ENCODE data around the gene PATJ. TPM values are rescaled to one million over a fixed set of nuclear protein-coding genes. Genes with fewer than 3 reads are reported as not detected.

Gene PATJ
- total RNA-seq, 1 donor from 2014 or later: 5.7 TPM

- H3K9me3 ChIP-seq (ENCODE audit: control insufficient read depth in 3 of 3, low read length in 3 of 3): no peaks in the 10 kb centered on the region
- no peaks in the 10 kb centered on the region for H3K36me3 ChIP-seq (ENCODE audit: control insufficient read depth in 3 of 3, insufficient read depth in 3 of 3, low read length in 3 of 3)
- no peaks in the 10 kb centered on the region for H3K27me3 ChIP-seq (ENCODE audit: control insufficient read depth in 3 of 3, insufficient read depth in 3 of 3, low read length in 3 of 3)
- H3K27ac ChIP-seq (ENCODE audit: low read depth, low read length): peak overlapping the region; percentile 33
- no peak overlapping the region for H3K9ac ChIP-seq (ENCODE audit: low read depth in 1 of 3, low read length in 3 of 3)
- H3K4me3 ChIP-seq (ENCODE audit: low read length in 3 of 3): no peak overlapping the region
- peaks cover 27 to 34% (median 28%) of the 10 kb centered on the region in 3 donors for H3K4me1 ChIP-seq (ENCODE audit: control insufficient read depth in 3 of 3, insufficient read depth in 3 of 3, low read length in 3 of 3)
Observed at GRCh38 chr1:62066713-62067112, 324.4 kb downstream of the PATJ start.

GRCh38 chr1:62068416-62068843, 326.1 kb downstream of the PATJ start:
- H3K9me3 ChIP-seq (ENCODE audit: control insufficient read depth in 3 of 3, low read length in 3 of 3): no peaks in the 10 kb centered on the region
- H3K9ac ChIP-seq (ENCODE audit: low read depth in 1 of 3, low read length in 3 of 3): peak overlapping the region; percentile 42 to 81 (median 57)
- no peaks in the 10 kb centered on the region for H3K36me3 ChIP-seq (ENCODE audit: control insufficient read depth in 3 of 3, insufficient read depth in 3 of 3, low read length in 3 of 3)
- H3K4me3 ChIP-seq (ENCODE audit: low read length in 3 of 3): peak overlapping the region in 2 of 3 donors; percentile 9 to 53
- H3K4me1 ChIP-seq (ENCODE audit: control insufficient read depth in 3 of 3, insufficient read depth in 3 of 3, low read length in 3 of 3): peaks cover 27 to 34% (median 28%) of the 10 kb centered on the region in 3 donors
- no peaks in the 10 kb centered on the region for H3K27me3 ChIP-seq (ENCODE audit: control insufficient read depth in 3 of 3, insufficient read depth in 3 of 3, low read length in 3 of 3)
- peak overlapping the region; percentile 98 for H3K27ac ChIP-seq (ENCODE audit: low read depth, low read length)

GRCh38 chr1:62068978-62069377, 326.7 kb downstream of the PATJ start:
- no peaks in the 10 kb centered on the region for H3K9me3 ChIP-seq (ENCODE audit: control insufficient read depth in 3 of 3, low read length in 3 of 3)
- H3K36me3 ChIP-seq (ENCODE audit: control insufficient read depth in 3 of 3, insufficient read depth in 3 of 3, low read length in 3 of 3): no peaks in the 10 kb centered on the region
- H3K27ac ChIP-seq (ENCODE audit: low read depth, low read length): peak overlapping the region; percentile 98
- H3K4me3 ChIP-seq (ENCODE audit: low read length in 3 of 3): peak overlapping the region; percentile 9 to 53 (median 37)
- H3K4me1 ChIP-seq (ENCODE audit: control insufficient read depth in 3 of 3, insufficient read depth in 3 of 3, low read length in 3 of 3): peaks cover 27 to 34% (median 28%) of the 10 kb centered on the region in 3 donors
- no peaks in the 10 kb centered on the region for H3K27me3 ChIP-seq (ENCODE audit: control insufficient read depth in 3 of 3, insufficient read depth in 3 of 3, low read length in 3 of 3)
- peak overlapping the region; percentile 61 to 81 (median 70) for H3K9ac ChIP-seq (ENCODE audit: low read depth in 1 of 3, low read length in 3 of 3)

GRCh38 chr1:62070384-62071011, 328.2 kb downstream of the PATJ start:
- H3K4me1 ChIP-seq (ENCODE audit: control insufficient read depth in 3 of 3, insufficient read depth in 3 of 3, low read length in 3 of 3): peaks cover 24 to 26% (median 24%) of the 10 kb centered on the region in 3 donors
- H3K9me3 ChIP-seq (ENCODE audit: control insufficient read depth in 3 of 3, low read length in 3 of 3): no peaks in the 10 kb centered on the region
- H3K27me3 ChIP-seq (ENCODE audit: control insufficient read depth in 3 of 3, insufficient read depth in 3 of 3, low read length in 3 of 3): no peaks in the 10 kb centered on the region
- no peak overlapping the region for H3K4me3 ChIP-seq (ENCODE audit: low read length in 3 of 3)
- peak overlapping the region; percentile 98 for H3K27ac ChIP-seq (ENCODE audit: low read depth, low read length)
- H3K36me3 ChIP-seq (ENCODE audit: control insufficient read depth in 3 of 3, insufficient read depth in 3 of 3, low read length in 3 of 3): no peaks in the 10 kb centered on the region
- peak overlapping the region in 1 of 3 donors; percentile 1 for H3K9ac ChIP-seq (ENCODE audit: low read depth in 1 of 3, low read length in 3 of 3)

- H3K9ac ChIP-seq (ENCODE audit: low read depth in 1 of 3, low read length in 3 of 3): no peak overlapping the region
- H3K27me3 ChIP-seq (ENCODE audit: control insufficient read depth in 3 of 3, insufficient read depth in 3 of 3, low read length in 3 of 3): no peaks in the 10 kb centered on the region
- no peaks in the 10 kb centered on the region for H3K36me3 ChIP-seq (ENCODE audit: control insufficient read depth in 3 of 3, insufficient read depth in 3 of 3, low read length in 3 of 3)
- no peaks in the 10 kb centered on the region for H3K9me3 ChIP-seq (ENCODE audit: control insufficient read depth in 3 of 3, low read length in 3 of 3)
- no peak overlapping the region for H3K27ac ChIP-seq (ENCODE audit: low read depth, low read length)
- H3K4me3 ChIP-seq (ENCODE audit: low read length in 3 of 3): no peak overlapping the region
- H3K4me1 ChIP-seq (ENCODE audit: control insufficient read depth in 3 of 3, insufficient read depth in 3 of 3, low read length in 3 of 3): peaks cover 19 to 23% (median 21%) of the 10 kb centered on the region in 3 donors
Observed at GRCh38 chr1:62071695-62072094, 329.4 kb downstream of the PATJ start.

GRCh38 chr1:62076286-62076685, 334.0 kb downstream of the PATJ start:
- Histone ChIP-seq H3K9ac (ENCODE audit: low read depth in 1 of 3, low read length in 3 of 3) (no peak overlapping the region), H3K27me3 (ENCODE audit: control insufficient read depth in 3 of 3, insufficient read depth in 3 of 3, low read length in 3 of 3) (no peaks in the 10 kb centered on the region), H3K36me3 (ENCODE audit: control insufficient read depth in 3 of 3, insufficient read depth in 3 of 3, low read length in 3 of 3) (peaks cover 0 to 3% (median 3%) of the 10 kb centered on the region in 3 donors), H3K4me3 (ENCODE audit: low read length in 3 of 3) (no peak overlapping the region), H3K27ac (ENCODE audit: low read depth, low read length) (no peak overlapping the region), H3K9me3 (ENCODE audit: control insufficient read depth in 3 of 3, low read length in 3 of 3) (no peaks in the 10 kb centered on the region), H3K4me1 (ENCODE audit: control insufficient read depth in 3 of 3, insufficient read depth in 3 of 3, low read length in 3 of 3) (peaks cover 0 to 4% (median 3%) of the 10 kb centered on the region in 3 donors)

GRCh38 chr1:62077821-62078220, 335.5 kb downstream of the PATJ start:
- peaks cover 0 to 4% (median 3%) of the 10 kb centered on the region in 3 donors for H3K4me1 ChIP-seq (ENCODE audit: control insufficient read depth in 3 of 3, insufficient read depth in 3 of 3, low read length in 3 of 3)
- H3K27ac ChIP-seq (ENCODE audit: low read depth, low read length): no peak overlapping the region
- H3K4me3 ChIP-seq (ENCODE audit: low read length in 3 of 3): no peak overlapping the region
- no peaks in the 10 kb centered on the region for H3K27me3 ChIP-seq (ENCODE audit: control insufficient read depth in 3 of 3, insufficient read depth in 3 of 3, low read length in 3 of 3)
- H3K36me3 ChIP-seq (ENCODE audit: control insufficient read depth in 3 of 3, insufficient read depth in 3 of 3, low read length in 3 of 3): peaks cover 0 to 3% (median 3%) of the 10 kb centered on the region in 3 donors
- H3K9ac ChIP-seq (ENCODE audit: low read depth in 1 of 3, low read length in 3 of 3): no peak overlapping the region
- no peaks in the 10 kb centered on the region for H3K9me3 ChIP-seq (ENCODE audit: control insufficient read depth in 3 of 3, low read length in 3 of 3)

- no peaks in the 10 kb centered on the region for H3K27me3 ChIP-seq (ENCODE audit: control insufficient read depth in 3 of 3, insufficient read depth in 3 of 3, low read length in 3 of 3)
- peaks cover 0 to 4% (median 3%) of the 10 kb centered on the region in 3 donors for H3K4me1 ChIP-seq (ENCODE audit: control insufficient read depth in 3 of 3, insufficient read depth in 3 of 3, low read length in 3 of 3)
- H3K4me3 ChIP-seq (ENCODE audit: low read length in 3 of 3): no peak overlapping the region
- no peak overlapping the region for H3K27ac ChIP-seq (ENCODE audit: low read depth, low read length)
- H3K9ac ChIP-seq (ENCODE audit: low read depth in 1 of 3, low read length in 3 of 3): no peak overlapping the region
- peaks cover 0 to 11% (median 7%) of the 10 kb centered on the region in 3 donors for H3K36me3 ChIP-seq (ENCODE audit: control insufficient read depth in 3 of 3, insufficient read depth in 3 of 3, low read length in 3 of 3)
- no peaks in the 10 kb centered on the region for H3K9me3 ChIP-seq (ENCODE audit: control insufficient read depth in 3 of 3, low read length in 3 of 3)
Observed at GRCh38 chr1:62082456-62083363, 340.4 kb downstream of the PATJ start.

GRCh38 chr1:62084310-62084890, 342.1 kb downstream of the PATJ start:
- H3K4me3 ChIP-seq (ENCODE audit: low read length in 3 of 3): no peak overlapping the region
- H3K27ac ChIP-seq (ENCODE audit: low read depth, low read length): no peak overlapping the region
- no peaks in the 10 kb centered on the region for H3K27me3 ChIP-seq (ENCODE audit: control insufficient read depth in 3 of 3, insufficient read depth in 3 of 3, low read length in 3 of 3)
- H3K4me1 ChIP-seq (ENCODE audit: control insufficient read depth in 3 of 3, insufficient read depth in 3 of 3, low read length in 3 of 3): no peaks in the 10 kb centered on the region
- no peaks in the 10 kb centered on the region for H3K9me3 ChIP-seq (ENCODE audit: control insufficient read depth in 3 of 3, low read length in 3 of 3)
- H3K36me3 ChIP-seq (ENCODE audit: control insufficient read depth in 3 of 3, insufficient read depth in 3 of 3, low read length in 3 of 3): peaks cover 7 to 15% (median 8%) of the 10 kb centered on the region in 3 donors
- no peak overlapping the region for H3K9ac ChIP-seq (ENCODE audit: low read depth in 1 of 3, low read length in 3 of 3)

Data from skeletal muscle tissue (tissue), 4 donors.